WTC11 (cell line): Measurements from ENCODE around the gene MGAT4A. TPM values are rescaled to one million over a fixed set of nuclear protein-coding genes. Genes with fewer than 3 reads are reported as not detected.
"Not testable (repeated sequence)": the region's sequence is repeated elsewhere in the genome, so short reads cannot be mapped to it uniquely, and the experiment has no call there.

Source experiments
- ATAC-seq: fragments of 200-7000 bp; cut with Tn5 transposase; 2 replicates; pipeline ENCODE4 v1.10.0; 2021; ENCODE audit warnings: mild to moderate bottlenecking, moderate library complexity
- CTCF ChIA-PET: fragments of 300-600 bp; sonication (Branson Sonifier 250); formaldehyde crosslinking; loops from one replicate; lab custom pipeline; 2021; ENCODE audit warnings: antibody characterized with exemption; lab: Charles Lee
- POLR2A ChIA-PET: fragments of 350-600 bp; sonication (Branson Sonifier 250); formaldehyde crosslinking; loops from one replicate; lab custom pipeline; 2021; ENCODE audit warnings: antibody characterized with exemption; lab: Charles Lee
- DNase-seq: peaks from one replicate; pipeline ENCODE4 v3.0.0; 2021; ENCODE audit warnings: low spot score
- H3K27ac Mint-ChIP-seq: 2 replicates; pipeline ENCODE4 v1.8.0; 2021; ENCODE audit warnings: mixed read lengths
- H3K27me3 Mint-ChIP-seq: 2 replicates; pipeline ENCODE4 v1.8.0; 2021; ENCODE audit warnings: low read depth, mild to moderate bottlenecking, moderate library complexity, mixed read lengths
- H3K36me3 Mint-ChIP-seq: 2 replicates; pipeline ENCODE4 v1.8.0; 2021; ENCODE audit warnings: mixed read lengths
- H3K4me1 Mint-ChIP-seq: 2 replicates; pipeline ENCODE4 v1.8.0; 2022; ENCODE audit warnings: mixed read lengths
- H3K4me3 Mint-ChIP-seq: 2 replicates; pipeline ENCODE4 v1.8.0; 2021; ENCODE audit warnings: mild to moderate bottlenecking, moderate library complexity, mixed read lengths
- H3K9me3 Mint-ChIP-seq: 2 replicates; pipeline ENCODE4 v1.8.0; 2021; ENCODE audit warnings: mixed read lengths
- AFF4 ChIP-seq: sonication (generic); formaldehyde crosslinking; IDR thresholded peaks from 2 replicates; pipeline ENCODE4 v1.8.1; 2023; ENCODE audit warnings: mild to moderate bottlenecking, missing genetic modification reagents, borderline replicate concordance
- E2F1 ChIP-seq: sonication (generic); formaldehyde crosslinking; IDR thresholded peaks from 2 replicates; pipeline ENCODE4 v1.8.0; 2022; ENCODE audit warnings: mild to moderate bottlenecking, missing genetic modification reagents
- GABPB1 ChIP-seq: sonication (generic); formaldehyde crosslinking; IDR thresholded peaks from 2 replicates; pipeline ENCODE4 v1.8.1; 2023; ENCODE audit warnings: mild to moderate bottlenecking, missing genetic modification reagents
- IRF1 ChIP-seq: sonication (generic); formaldehyde crosslinking; IDR thresholded peaks from 2 replicates; pipeline ENCODE4 v1.8.0; 2023; ENCODE audit warnings: missing genetic modification reagents
- JUN ChIP-seq: sonication (generic); formaldehyde crosslinking; IDR thresholded peaks from 2 replicates; pipeline ENCODE4 v1.8.0; 2023; ENCODE audit warnings: mild to moderate bottlenecking, missing genetic modification reagents
- KAT7 ChIP-seq: sonication (generic); formaldehyde crosslinking; IDR thresholded peaks from 2 replicates; pipeline ENCODE4 v1.8.1; 2023; ENCODE audit warnings: missing genetic modification reagents, mild to moderate bottlenecking, borderline replicate concordance
- MYBL2 ChIP-seq: sonication (generic); formaldehyde crosslinking; IDR thresholded peaks from 2 replicates; pipeline ENCODE4 v1.8.1; 2023; ENCODE audit warnings: mild to moderate bottlenecking, moderate library complexity, missing genetic modification reagents
- PREB ChIP-seq: sonication (generic); formaldehyde crosslinking; IDR thresholded peaks from 2 replicates; pipeline ENCODE4 v1.8.1; 2022; ENCODE audit warnings: mild to moderate bottlenecking, missing genetic modification reagents, moderate library complexity, borderline replicate concordance
- RORB ChIP-seq: fragments of 250-450 bp; sonication (Bioruptor Pico); IDR thresholded peaks from 2 replicates; pipeline ENCODE4 v1.9.0; 2021; ENCODE audit warnings: mild to moderate bottlenecking
- SMAD4 ChIP-seq: sonication (generic); formaldehyde crosslinking; IDR thresholded peaks from 2 replicates; pipeline ENCODE4 v1.8.0; 2022; ENCODE audit warnings: mild to moderate bottlenecking, missing genetic modification reagents
- SP1 ChIP-seq: sonication (generic); formaldehyde crosslinking; conservative IDR thresholded peaks from 2 replicates; pipeline ENCODE4 v1.8.1; 2022; ENCODE audit warnings: missing genetic modification reagents
- ZBTB43 ChIP-seq: sonication (generic); formaldehyde crosslinking; IDR thresholded peaks from 2 replicates; pipeline ENCODE4 v1.8.1; 2023; ENCODE audit warnings: mild to moderate bottlenecking, missing genetic modification reagents
- ZNF121 ChIP-seq: sonication (generic); formaldehyde crosslinking; IDR thresholded peaks from 2 replicates; pipeline ENCODE4 v1.8.0; 2023; ENCODE audit warnings: missing genetic modification reagents
- ZNF317 ChIP-seq: sonication (generic); formaldehyde crosslinking; IDR thresholded peaks from 2 replicates; pipeline ENCODE4 v1.8.1; 2023; ENCODE audit warnings: low read depth, mild to moderate bottlenecking, moderate library complexity, missing genetic modification reagents, borderline replicate concordance
- ZNF416 ChIP-seq: fragments of 250-450 bp; sonication (Bioruptor Pico); IDR thresholded peaks from 2 replicates; pipeline ENCODE4 v1.9.0; 2021; ENCODE audit warnings: mild to moderate bottlenecking, inconsistent platforms
- ZNF532 ChIP-seq: fragments of 250-450 bp; sonication (Bioruptor Pico); IDR thresholded peaks from 2 replicates; pipeline ENCODE4 v1.9.0; 2021; ENCODE audit warnings: mild to moderate bottlenecking, borderline replicate concordance
- total RNA-seq: library from RNA; stranded (reverse); gene quantifications from 3 replicates; pipeline ENCODE4 v1.2.3, GENCODE V29; 2021

The MGAT4A gene
- total RNA-seq, 1 experiment from 2014 or later = 6.7 TPM

- Mint-ChIP-seq H3K27me3 (peaks cover 48% of the 10 kb centered on the region), H3K4me1 (peaks cover 28% of the 10 kb centered on the region)
- H3K4me3 Mint-ChIP-seq, H3K27ac Mint-ChIP-seq, CTCF ChIA-PET, H3K9me3 Mint-ChIP-seq, ATAC-seq, DNase-seq, H3K36me3 Mint-ChIP-seq, POLR2A ChIA-PET: not testable (repeated sequence)
- peak; percentile 60 for TF ChIP-seq GABPB1
Observed at GRCh38 chr2:98728088-98728718, 2.7 kb downstream of the MGAT4A start.

- POLR2A ChIA-PET = no interaction called here
- no peaks in the 10 kb centered on the region for H3K36me3 Mint-ChIP-seq
- TF ChIP-seq ZNF416 (CRISPR knock-in tag) (no peak), MYBL2 (no peak), E2F1 (CRISPR knock-in tag) (no peak), SP1 (no peak)
- no peak overlapping the region for H3K4me3 Mint-ChIP-seq
- H3K9me3 Mint-ChIP-seq = peaks cover 1% of the 10 kb centered on the region; the same call in 1 of the 2 replicates
- peaks cover 27% of the 10 kb centered on the region for H3K4me1 Mint-ChIP-seq
- no peak for ATAC-seq
- CTCF ChIA-PET = interaction anchor here (2.6 kb wide), 1 partner anchor 78 kb away, joined by 9 read pairs; no protein-coding TSS in a partner anchor
- peaks cover 42% of the 10 kb centered on the region for H3K27me3 Mint-ChIP-seq
- no peak overlapping the region for H3K27ac Mint-ChIP-seq
- no peak for DNase-seq
Observed at GRCh38 chr2:98727369-98728087, 3.4 kb downstream of the MGAT4A start.

- Mint-ChIP-seq H3K9me3 (no peaks in the 10 kb centered on the region), H3K27me3 (peaks cover 35% of the 10 kb centered on the region), H3K4me3 (no peak overlapping the region), H3K36me3 (no peaks in the 10 kb centered on the region), H3K27ac (no peak overlapping the region), H3K4me1 (peaks cover 23% of the 10 kb centered on the region)
- DNase-seq (no peak), ATAC-seq (no peak)
- no peak for TF ChIP-seq ZNF532 (CRISPR knock-in tag)
- no peak for TF ChIP-seq JUN (CRISPR knock-in tag)
- TF ChIP-seq RORB = no peak
- TF ChIP-seq IRF1 (CRISPR knock-in tag) = no peak
- no peak for TF ChIP-seq PREB (CRISPR knock-in tag)
- no peak for TF ChIP-seq ZNF121 (CRISPR knock-in tag)
- TF ChIP-seq SMAD4 (CRISPR knock-in tag) = no peak
- TF ChIP-seq ZBTB43 (CRISPR knock-in tag) = no peak
- TF ChIP-seq ZNF317 (CRISPR knock-in tag) = no peak
- TF ChIP-seq KAT7 (CRISPR knock-in tag) = no peak
- TF ChIP-seq AFF4 (CRISPR knock-in tag) = no peak
- POLR2A ChIA-PET = no interaction called here
- CTCF ChIA-PET = interaction anchor here (2.6 kb wide), 1 partner anchor 77 kb away, joined by 9 read pairs; no protein-coding TSS in a partner anchor
Observed at GRCh38 chr2:98726735-98727368, 4.1 kb downstream of the MGAT4A start.
